HCT116 (cell line): ENCODE results near the gene MOV10L1. TPM values are rescaled to one million over a fixed set of nuclear protein-coding genes. Genes with fewer than 3 reads are reported as not detected.

ENCODE experiments used
- ATAC-seq: fragments of 200-7000 bp; cut with Tn5 transposase; 2 replicates; pipeline ENCODE4 v1.9.1; 2020; ENCODE audit warnings: mild to moderate bottlenecking, moderate library complexity
- BruUV-seq: library from RNA; stranded (reverse); fragments of 400-500 nt; replicated peaks from 2 replicates; lab custom pipeline; 2021; lab: Mats Ljungman, UMichigan
- CTCF ChIA-PET: fragments of 300-600 bp; sonication (Branson Sonifier 250); formaldehyde crosslinking; loops from one replicate; lab custom pipeline; 2021; ENCODE audit warnings: antibody characterized with exemption; lab: Charles Lee
- POLR2A ChIA-PET: fragments of 300-600, 350-600 bp; sonication (Branson Sonifier 250); formaldehyde crosslinking; loops from one replicate; lab custom pipeline; 2021; ENCODE audit warnings: antibody characterized with exemption; lab: Charles Lee
- RAD21 ChIA-PET, 2 experiments: fragments of 300-600 bp; sonication (Branson Sonifier 250); formaldehyde crosslinking; loops; one replicate each; lab custom pipeline; 2023; ENCODE audit warnings: low total read pairs in 2 of 2; ENCODE audit not compliant: uncharacterized antibody in 2 of 2, unreplicated experiment in 2 of 2, low non-redundant PET in 1 of 2; lab: Charles Lee
- DNase-seq: peaks from one replicate; pipeline ENCODE4 v3.0.0-alpha.2; 2010; ENCODE audit warnings: low read depth, low spot score
- H2AFZ ChIP-seq: fragments of 200-600 bp; shearing (Covaris generic), sonication (generic); 2 replicates; pipeline ENCODE4 v1.6.1; 2017; ENCODE audit warnings: low read depth, mixed run types, mixed read lengths, antibody characterized with exemption, low read length; ENCODE audit not compliant: poor library complexity, severe bottlenecking
- H3K27ac ChIP-seq: 2 replicates; pipeline ENCODE4 v1.5.1; 2012; ENCODE audit warnings: low read depth, low read length
- H3K27me3 ChIP-seq: fragments of 200-600 bp; sonication (generic); 2 replicates; pipeline ENCODE4 v1.6.1; 2016; ENCODE audit warnings: mixed run types, low read length, mixed read lengths; ENCODE audit not compliant: insufficient read depth
- H3K36me3 ChIP-seq, 2 experiments: fragments of 200-500 bp in 1 of 2; fragments of 200-600 bp in 1 of 2; sonication (Bioruptor generic) in 1 of 2; sonication (generic) in 1 of 2; 2 replicates each; pipeline versions ENCODE4 v1.5.1 to v1.6.1; 2014 to 2016; ENCODE audit warnings: low read length in 2 of 2, inconsistent platforms in 1 of 2, mixed read lengths in 1 of 2, mixed run types in 1 of 2; ENCODE audit not compliant: insufficient read depth in 2 of 2, control insufficient read depth in 1 of 2
- H3K4me1 ChIP-seq, 2 experiments: fragments of 200-600 bp in 1 of 2; sonication (generic) in 1 of 2; 2 replicates each; pipeline versions ENCODE4 v1.5.1 to v1.6.1; 2012 to 2017; ENCODE audit warnings: low read length in 2 of 2, inconsistent platforms in 1 of 2, mild to moderate bottlenecking in 1 of 2, mixed read lengths in 1 of 2, mixed run types in 1 of 2, moderate library complexity in 1 of 2; ENCODE audit not compliant: insufficient read depth in 2 of 2, control insufficient read depth in 1 of 2
- H3K4me2 ChIP-seq: fragments of 200-600 bp; sonication (generic); 2 replicates; pipeline ENCODE4 v1.6.1; 2017; ENCODE audit warnings: mixed run types, low read length, mixed read lengths
- H3K4me3 ChIP-seq, 2 experiments: fragments of 200-600 bp in 1 of 2; sonication (generic) in 1 of 2; replicated peaks in 1 of 2; 2 replicates each; pipeline ENCODE4 v1.5.1; 2011 to 2016; ENCODE audit warnings: low read length in 2 of 2, control low read depth in 1 of 2, low read depth in 1 of 2, mild to moderate bottlenecking in 1 of 2, mixed read lengths in 1 of 2, mixed run types in 1 of 2
- H3K79me2 ChIP-seq: fragments of 200-600 bp; sonication (generic); 2 replicates; pipeline ENCODE4 v1.6.1; 2017; ENCODE audit warnings: mild to moderate bottlenecking, mixed run types, low read length, moderate library complexity, mixed read lengths; ENCODE audit not compliant: insufficient read depth
- H3K9ac ChIP-seq: fragments of 200-600 bp; sonication (generic); 2 replicates; pipeline ENCODE4 v1.6.1; 2016; ENCODE audit warnings: low read length, mixed read lengths
- H3K9me2 ChIP-seq: fragments of 200-600 bp; sonication (generic), shearing (Covaris generic); 2 replicates; pipeline ENCODE4 v1.6.1; 2017; ENCODE audit warnings: mixed run types, mild to moderate bottlenecking, moderate library complexity; ENCODE audit not compliant: insufficient read depth
- H3K9me3 ChIP-seq, 2 experiments: fragments of 200-500 bp in 1 of 2; fragments of 200-600 bp in 1 of 2; sonication (Bioruptor generic) in 1 of 2; sonication (generic) in 1 of 2; 2 replicates each; pipeline ENCODE4 v1.6.1; 2014 to 2017; ENCODE audit warnings: low read length in 2 of 2, mixed read lengths in 2 of 2, inconsistent platforms in 1 of 2, low read depth in 1 of 2, mild to moderate bottlenecking in 1 of 2, mixed run types in 1 of 2, moderate library complexity in 1 of 2; ENCODE audit not compliant: control insufficient read depth in 1 of 2, insufficient read depth in 1 of 2
- H4K20me1 ChIP-seq: fragments of 200-600 bp; sonication (generic), shearing (Covaris generic); 2 replicates; pipeline ENCODE4 v1.6.1; 2017; ENCODE audit warnings: mixed run types, mild to moderate bottlenecking, moderate library complexity; ENCODE audit not compliant: insufficient read depth
- CBX3 ChIP-seq: IDR thresholded peaks from 2 replicates; pipeline ENCODE4 v1.6.1; 2012; ENCODE audit warnings: low read depth
- CEBPB ChIP-seq: IDR thresholded peaks from 2 replicates; pipeline ENCODE4 v1.6.1; 2012; ENCODE audit warnings: low read depth
- CTCF ChIP-seq, 3 experiments: fragments of 200-600 bp in 1 of 3; sonication (generic) in 1 of 3; IDR thresholded peaks in 2 of 3; conservative IDR thresholded peaks in 1 of 3; 2 replicates each; pipeline ENCODE4 v1.5.1; 2012 to 2017; ENCODE audit warnings: low read depth in 2 of 3, low read length in 2 of 3, antibody characterized with exemption in 1 of 3, borderline replicate concordance in 1 of 3, control low read depth in 1 of 3, mild to moderate bottlenecking in 1 of 3, mixed read lengths in 1 of 3, mixed run types in 1 of 3, moderate library complexity in 1 of 3; ENCODE audit not compliant: insufficient read depth in 1 of 3
- EZH2 ChIP-seq: fragments of 200-600 bp; sonication (generic); IDR thresholded peaks from 2 replicates; pipeline ENCODE4 v1.6.1; 2017; ENCODE audit warnings: antibody characterized with exemption, mixed run types
- EZH2phosphoT487 ChIP-seq: fragments of 200-600 bp; IDR thresholded peaks from 2 replicates; pipeline ENCODE4 v1.6.1; 2018; ENCODE audit warnings: antibody characterized with exemption, borderline replicate concordance
- MAX ChIP-seq: IDR thresholded peaks from 2 replicates; pipeline ENCODE4 v1.6.1; 2012
- POLR2A ChIP-seq: IDR thresholded peaks from 2 replicates; pipeline ENCODE4 v1.7.0; 2011; ENCODE audit warnings: borderline replicate concordance; ENCODE audit not compliant: insufficient read depth, insufficient read length; ENCODE audit errors: extremely low read depth
- POLR2AphosphoS5 ChIP-seq: IDR thresholded peaks from 2 replicates; pipeline ENCODE4 v1.6.1; 2011; ENCODE audit warnings: mild to moderate bottlenecking, low read depth, low read length, moderate library complexity
- RAD21 ChIP-seq: IDR thresholded peaks from 2 replicates; pipeline ENCODE4 v1.6.1; 2012; ENCODE audit warnings: low read depth, mild to moderate bottlenecking
- SIN3A ChIP-seq: IDR thresholded peaks from 2 replicates; pipeline ENCODE4 v1.6.1; 2012; ENCODE audit warnings: low read depth
- SP1 ChIP-seq: IDR thresholded peaks from 2 replicates; pipeline ENCODE4 v1.6.1; 2012; ENCODE audit warnings: low read depth
- SRF ChIP-seq: IDR thresholded peaks from 2 replicates; pipeline ENCODE4 v1.6.1; 2012; ENCODE audit warnings: low read depth
- TCF7L2 ChIP-seq: IDR thresholded peaks from 2 replicates; pipeline ENCODE4 v1.7.0; 2011; ENCODE audit warnings: borderline replicate concordance, inconsistent platforms; ENCODE audit not compliant: insufficient read depth, insufficient read length; ENCODE audit errors: extremely low read depth
- ZFX ChIP-seq: fragments of 450-650 bp; IDR thresholded peaks from 2 replicates; pipeline ENCODE4 v1.6.1; 2017
- ZNF274 ChIP-seq: fragments of 200-500 bp; sonication (Bioruptor generic); IDR thresholded peaks from 2 replicates; pipeline ENCODE4 v1.6.1; 2014; ENCODE audit warnings: mild to moderate bottlenecking, low read depth, low read length, inconsistent platforms
- intact Hi-C: fragments of 100-400 bp; cut with micrococcal nuclease; formaldehyde crosslinking; loops from 2 replicates; pipeline ENCODE4 v1.10.0; 2022
- total RNA-seq: library from RNA; stranded (reverse); gene quantifications from one replicate; pipeline ENCODE4 v1.2.1, GENCODE V29; 2021; ENCODE audit not compliant: unreplicated experiment
- TF ChIP-seq, protein P1 (sequence below): IDR thresholded peaks from 2 replicates; pipeline ENCODE4 v1.6.1; 2012

MOV10L1 gene
- total RNA-seq, 1 experiment from 2014 or later, result not detected

DNA sequence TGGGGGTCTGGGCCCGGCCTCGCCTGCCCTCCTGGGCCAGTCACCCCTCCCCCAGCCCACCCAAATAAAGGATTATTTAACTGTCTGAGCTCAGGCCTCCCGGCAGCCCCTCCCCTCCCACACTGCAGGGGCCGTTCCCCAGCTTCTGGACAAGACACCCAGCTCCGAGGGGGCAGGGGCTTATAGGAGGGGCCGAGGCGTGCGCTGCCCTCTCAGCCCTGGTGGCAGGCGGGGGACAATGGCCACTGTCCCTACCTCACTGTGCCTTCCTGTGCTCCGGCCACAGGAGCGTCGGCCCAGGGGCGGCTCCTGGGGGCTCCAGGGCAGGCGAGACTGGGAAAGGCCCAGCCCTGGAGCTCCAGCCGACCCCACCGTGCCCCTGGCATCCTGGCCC, 108.8 kb downstream of the MOV10L1 start:
- Histone ChIP-seq H3K27ac (no peak overlapping the region; the same call in 1 of the 2 replicates), H3K9me2 (no peaks in the 10 kb centered on the region), H3K4me2 (no peak overlapping the region), H3K79me2 (peaks cover 20% of the 10 kb centered on the region), H3K36me3 (peaks cover 2 to 14% of the 10 kb centered on the region in 2 experiments; a peak in 3 of 4 replicates), H4K20me1 (no peaks in the 10 kb centered on the region), H3K4me1 (peaks cover 9 to 19% of the 10 kb centered on the region in 2 experiments; a peak in 3 of 4 replicates), H3K9me3 (peaks cover 0 to 6% of the 10 kb centered on the region in 2 experiments; a peak in 1 of 4 replicates), H2AFZ (no peak overlapping the region), H3K4me3 (no peak overlapping the region), H3K9ac (no peak overlapping the region), H3K27me3 (no peaks in the 10 kb centered on the region)
- no TSS peak for BruUV-seq
- no peak for DNase-seq
- CTCF ChIA-PET, result interaction anchor here (1.7 kb wide), 1 partner anchor 8 kb away, joined by 4 read pairs; no protein-coding TSS in a partner anchor
- RAD21 ChIA-PET, result no interaction called here
- intact Hi-C loops, result no loop called here
- POLR2A ChIA-PET, result no interaction called here
- no peak for TF ChIP-seq RAD21
- no peak for ATAC-seq

- BruUV-seq, result no TSS peak
- ChIA-PET RAD21 (no interaction called here), CTCF (interaction anchor here (1.7 kb wide), 1 partner anchor 9 kb away, joined by 4 read pairs; no protein-coding TSS in a partner anchor), POLR2A (no interaction called here)
- ATAC-seq, result no peak
- H3K36me3 ChIP-seq, result peaks cover 2 to 18% of the 10 kb centered on the region in 2 experiments; a peak in 3 of 4 replicates
- H3K27ac ChIP-seq, result peak overlapping the region; percentile 22
- H3K9me2 ChIP-seq, result no peaks in the 10 kb centered on the region
- H3K4me3 ChIP-seq, result no peak overlapping the region
- 0 out of 2 replicates have a peak overlapping the region, but pooled peaks have one; percentile 67 for H3K9ac ChIP-seq
- no peaks in the 10 kb centered on the region for H3K27me3 ChIP-seq
- intact Hi-C loops, result no loop called here
- peak overlapping the region; percentile 95 for H3K4me2 ChIP-seq
- DNase-seq, result no peak
- H4K20me1 ChIP-seq, result no peaks in the 10 kb centered on the region
- H3K79me2 ChIP-seq, result peaks cover 14% of the 10 kb centered on the region
- H3K9me3 ChIP-seq, result peaks cover 0 to 8% of the 10 kb centered on the region in 2 experiments; a peak in 1 of 4 replicates
- peaks cover 9 to 19% of the 10 kb centered on the region in 2 experiments; a peak in 3 of 4 replicates for H3K4me1 ChIP-seq
- no peak overlapping the region for H2AFZ ChIP-seq
- TF ChIP-seq SRF (no peak), CBX3 (no peak), RAD21 (no peak), ZFX (no peak), SIN3A (no peak), MAX (no peak), SP1 (no peak), POLR2AphosphoS5 (no peak), EZH2phosphoT487 (no peak), CTCF (IDR thresholded peaks at IDR 0.05 in 2 of 3, conservative IDR thresholded peaks at IDR 0.05 in 1 of 3; ENCODE audit: borderline replicate concordance in 1 of 3, insufficient read depth in 1 of 3, low read depth in 2 of 3, low read length in 2 of 3) (no peak), ZNF274 (no peak), TCF7L2 (no peak), CEBPB (no peak), POLR2A (no peak), EZH2 (no peak)
- TF ChIP-seq, protein P1, sequence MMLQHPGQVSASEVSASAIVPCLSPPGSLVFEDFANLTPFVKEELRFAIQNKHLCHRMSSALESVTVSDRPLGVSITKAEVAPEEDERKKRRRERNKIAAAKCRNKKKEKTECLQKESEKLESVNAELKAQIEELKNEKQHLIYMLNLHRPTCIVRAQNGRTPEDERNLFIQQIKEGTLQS, result no peak
These were observed 109.5 kb downstream of the MOV10L1 start for GRCh38 chr22:50199251-50199721.
